COR-L47 (cell line): ENCODE data around the gene IRF7.

Experiments
- DNase-seq: peaks from one replicate; lab custom pipeline; 2025; lab: John Stamatoyannopoulos, UW

Gene IRF7

DNA sequence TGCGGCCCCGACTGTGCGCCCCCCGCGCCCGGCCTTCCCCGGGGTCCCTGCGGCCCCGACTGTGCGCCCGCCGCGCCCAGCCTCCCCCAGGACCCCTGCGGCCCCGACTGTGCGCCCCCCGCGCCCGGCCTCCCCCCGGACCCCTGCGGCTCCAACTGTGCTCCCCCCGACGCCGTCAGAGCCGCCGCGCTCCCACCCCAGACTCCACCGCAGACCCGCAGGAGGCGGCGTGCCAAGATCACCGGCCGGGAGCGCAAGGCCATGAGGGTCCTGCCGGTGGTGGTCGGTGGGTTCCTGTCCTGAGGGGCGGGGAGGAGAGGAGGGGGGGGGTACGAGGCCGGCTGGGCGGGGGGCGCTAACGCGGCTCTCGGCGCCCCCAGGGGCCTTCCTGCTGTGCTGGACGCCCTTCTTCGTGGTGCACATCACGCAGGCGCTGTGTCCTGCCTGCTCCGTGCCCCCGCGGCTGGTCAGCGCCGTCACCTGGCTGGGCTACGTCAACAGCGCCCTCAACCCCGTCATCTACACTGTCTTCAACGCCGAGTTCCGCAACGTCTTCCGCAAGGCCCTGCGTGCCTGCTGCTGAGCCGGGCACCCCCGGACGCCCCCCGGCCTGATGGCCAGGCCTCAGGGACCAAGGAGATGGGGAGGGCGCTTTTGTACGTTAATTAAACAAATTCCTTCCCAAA lies 24.4 kb upstream of the IRF7 start:
- DNase-seq: no peak

DNA sequence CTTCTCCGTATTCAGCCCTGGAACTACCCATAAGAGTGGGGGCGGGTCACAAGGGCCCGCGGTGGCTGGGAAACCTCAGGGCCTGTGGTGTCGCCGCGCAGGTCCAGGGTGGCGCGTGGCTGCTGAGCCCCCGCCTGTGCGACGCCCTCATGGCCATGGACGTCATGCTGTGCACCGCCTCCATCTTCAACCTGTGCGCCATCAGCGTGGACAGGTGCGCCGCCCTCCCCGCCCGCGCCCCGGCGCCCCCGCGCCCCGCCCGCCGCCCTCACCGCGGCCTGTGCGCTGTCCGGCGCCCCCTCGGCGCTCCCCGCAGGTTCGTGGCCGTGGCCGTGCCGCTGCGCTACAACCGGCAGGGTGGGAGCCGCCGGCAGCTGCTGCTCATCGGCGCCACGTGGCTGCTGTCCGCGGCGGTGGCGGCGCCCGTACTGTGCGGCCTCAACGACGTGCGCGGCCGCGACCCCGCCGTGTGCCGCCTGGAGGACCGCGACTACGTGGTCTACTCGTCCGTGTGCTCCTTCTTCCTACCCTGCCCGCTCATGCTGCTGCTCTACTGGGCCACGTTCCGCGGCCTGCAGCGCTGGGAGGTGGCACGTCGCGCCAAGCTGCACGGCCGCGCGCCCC lies 23.7 kb upstream of the IRF7 start:
- DNase-seq: no peak

GRCh38 chr11:638631-639331 lies 23.0 kb upstream of the IRF7 start:
- no peak for DNase-seq

DNA sequence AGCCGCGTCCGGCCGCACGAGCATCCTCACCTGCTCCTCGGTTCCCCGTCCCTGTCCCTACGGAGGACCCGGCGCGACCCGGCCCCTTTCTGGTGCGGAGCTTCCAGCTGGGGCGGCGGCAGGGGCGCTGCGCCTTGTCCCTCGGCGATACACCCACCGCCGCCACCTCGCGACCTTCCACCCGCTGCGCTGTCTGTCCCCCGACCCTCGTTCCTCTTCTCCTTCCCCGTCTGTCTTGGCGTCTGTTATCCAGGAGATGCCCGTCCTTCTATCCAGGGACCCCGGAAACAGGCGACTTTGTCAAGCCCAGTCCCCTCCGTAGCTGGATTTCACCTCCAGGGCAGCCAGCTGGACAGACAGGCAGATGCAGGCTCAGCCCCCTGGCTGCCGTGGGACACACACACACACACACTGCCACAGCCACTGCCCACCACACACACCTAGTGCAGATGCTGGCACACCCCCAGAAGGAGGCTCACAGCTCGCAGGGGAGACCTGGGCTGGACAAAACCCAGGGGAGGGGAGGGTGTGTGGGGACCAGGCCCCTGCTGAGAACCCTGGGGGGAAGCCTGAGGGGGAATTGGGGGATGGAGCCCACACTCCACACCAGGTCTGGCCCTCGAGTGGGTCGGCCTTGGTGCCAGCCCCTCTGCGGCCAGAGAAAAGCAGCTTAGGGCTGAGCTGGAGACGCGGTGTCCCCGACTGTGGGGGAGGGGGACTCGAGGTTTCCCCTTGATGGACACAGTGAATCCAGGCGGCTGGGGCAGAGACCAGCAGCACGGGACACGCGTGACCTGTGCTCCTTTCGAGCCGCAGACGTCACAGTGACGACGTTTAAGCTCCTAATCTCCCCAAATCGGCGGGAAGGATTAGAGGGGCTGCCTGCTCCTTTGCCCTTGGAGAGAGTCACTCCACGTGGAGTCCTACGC lies 22.1 kb upstream of the IRF7 start:
- no peak for DNase-seq

GRCh38 chr11:637333-637592 lies 21.5 kb upstream of the IRF7 start:
- no peak for DNase-seq

- no peak for DNase-seq
These were observed 21.0 kb upstream of the IRF7 start, which contains the start of gene DRD4 for GRCh38 chr11:636511-637332. TSS of gene DRD4 (plus strand) at chr11:637269. CDS start at chr11:637305, 36 bp downstream.

DNA sequence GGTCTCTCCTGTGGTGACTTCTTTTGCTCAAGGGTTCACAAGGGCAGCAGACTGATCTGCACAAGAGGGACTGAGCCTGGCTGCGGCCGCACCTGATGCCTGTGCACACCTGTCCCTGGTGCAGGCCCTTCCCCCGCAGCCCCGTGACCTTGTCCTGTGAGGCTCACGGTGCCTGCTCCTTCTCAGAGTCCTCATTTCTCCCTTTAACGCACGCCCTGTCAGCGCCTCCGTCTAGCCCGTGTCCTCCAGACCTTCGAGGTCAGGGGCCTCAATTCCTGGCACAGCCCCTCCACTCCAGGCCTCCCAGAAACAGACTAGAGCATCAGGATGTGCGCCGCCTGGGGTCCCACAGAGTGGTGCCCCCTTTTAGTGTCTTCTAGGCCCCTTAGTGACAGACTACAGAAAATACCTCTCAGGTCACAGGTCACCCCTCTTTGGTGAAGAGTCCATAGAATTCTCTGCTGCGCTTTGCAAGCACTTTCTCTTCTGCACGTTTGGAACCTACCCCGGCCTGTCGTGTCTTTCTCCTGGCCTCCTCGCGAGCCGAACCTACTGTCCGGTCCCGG lies 20.3 kb upstream of the IRF7 start:
- DNase-seq: no peak

DNA sequence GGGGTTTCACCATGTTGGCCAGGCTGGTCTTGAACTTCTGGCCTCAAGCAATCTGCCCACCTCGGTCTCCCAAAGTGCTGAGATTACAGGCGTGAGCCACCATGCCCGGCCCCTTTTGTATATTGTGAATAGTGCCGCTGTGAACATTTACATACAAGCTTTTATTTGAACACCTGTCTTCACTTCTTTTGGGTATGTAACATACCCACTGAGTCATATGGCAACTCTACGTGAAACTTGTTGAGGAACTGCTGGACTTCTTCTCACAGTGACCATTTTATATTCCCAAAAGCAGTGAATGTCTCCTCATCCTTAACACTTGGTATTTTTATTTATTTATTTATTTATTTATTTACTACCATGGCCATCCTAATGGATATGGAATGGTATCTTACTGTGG lies 15.1 kb upstream of the IRF7 start:
- no peak for DNase-seq

DNA sequence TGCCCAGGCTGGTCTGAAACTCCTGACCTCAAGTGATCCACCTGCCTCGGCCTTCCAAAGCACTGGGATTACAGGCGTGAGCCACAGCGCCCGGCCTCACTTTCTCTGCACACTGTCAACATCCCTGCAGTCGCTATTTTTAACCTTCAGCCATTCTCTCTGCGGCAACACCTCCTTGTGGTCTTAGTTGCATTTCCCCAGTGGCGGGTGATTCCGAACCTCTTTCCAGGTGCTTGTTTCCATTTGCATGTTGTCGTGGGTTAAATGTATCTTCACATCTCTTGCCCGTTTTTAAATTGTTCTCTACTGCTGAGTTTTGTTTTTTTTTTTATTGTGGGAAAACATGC lies 13.5 kb upstream of the IRF7 start:
- DNase-seq: no peak

- no peak for DNase-seq
These were observed 12.3 kb upstream of the IRF7 start for GRCh38 chr11:628056-628455.

DNA sequence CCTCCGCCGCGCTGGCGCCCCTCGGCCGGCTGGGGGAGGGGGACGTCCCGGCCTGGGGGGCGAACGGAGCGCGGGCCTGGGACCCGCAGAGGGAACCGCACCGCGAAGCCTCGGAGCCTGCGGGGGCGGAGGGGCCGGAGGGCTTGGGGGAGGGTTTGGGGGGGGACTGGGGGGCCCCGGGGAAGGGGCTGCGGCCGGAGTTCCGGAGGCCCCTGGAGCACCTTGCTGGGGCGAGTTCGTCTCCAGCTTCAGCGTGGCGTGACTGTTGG lies 11.5 kb upstream of the IRF7 start:
- no peak for DNase-seq

- no peak for DNase-seq
These were observed 10.9 kb upstream of the IRF7 start, which contains the start of gene SCT for GRCh38 chr11:626475-627307. TSS of gene SCT (minus strand) at chr11:627181. CDS start at chr11:627143, 38 bp downstream.

DNA sequence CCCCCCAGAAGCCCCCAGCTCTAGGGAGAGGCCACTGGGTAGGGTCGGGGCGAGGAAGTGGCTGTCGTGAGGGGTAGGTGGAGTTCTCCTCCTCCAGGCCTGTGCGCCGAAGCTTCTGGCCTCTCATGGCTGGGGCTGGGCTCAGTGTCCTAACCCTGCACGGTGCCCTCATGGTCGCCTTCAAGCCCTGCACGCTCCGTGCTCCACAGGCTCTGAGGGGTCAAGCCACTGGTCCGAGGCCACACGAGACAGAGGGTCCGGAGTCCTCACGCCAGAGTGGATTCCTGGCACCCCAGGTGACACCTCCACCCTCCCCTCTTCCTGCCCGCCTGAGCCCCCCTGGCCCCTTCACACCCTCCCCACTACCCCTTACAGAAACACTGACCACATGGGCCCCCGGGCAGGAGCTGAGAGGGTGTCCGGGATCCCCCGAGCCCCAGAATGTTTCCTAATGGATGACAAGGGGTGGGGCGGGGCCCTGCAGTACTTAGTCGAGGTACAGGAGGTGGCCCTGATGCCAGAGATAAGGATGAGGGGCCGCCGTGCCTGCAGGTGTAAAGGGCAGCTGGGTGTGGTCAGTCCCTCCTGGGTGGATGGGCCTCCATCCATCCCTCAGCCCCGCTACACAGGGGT lies 10.0 kb upstream of the IRF7 start:
- no peak for DNase-seq

GRCh38 chr11:624705-625635 lies 9.2 kb upstream of the IRF7 start, which contains the start of gene CDHR5:
TSS of gene CDHR5 (minus strand) at chr11:624955. CDS start at chr11:624902, 53 bp downstream.
- no peak for DNase-seq

GRCh38 chr11:623999-624704 lies 8.4 kb upstream of the IRF7 start:
- DNase-seq: no peak

DNA sequence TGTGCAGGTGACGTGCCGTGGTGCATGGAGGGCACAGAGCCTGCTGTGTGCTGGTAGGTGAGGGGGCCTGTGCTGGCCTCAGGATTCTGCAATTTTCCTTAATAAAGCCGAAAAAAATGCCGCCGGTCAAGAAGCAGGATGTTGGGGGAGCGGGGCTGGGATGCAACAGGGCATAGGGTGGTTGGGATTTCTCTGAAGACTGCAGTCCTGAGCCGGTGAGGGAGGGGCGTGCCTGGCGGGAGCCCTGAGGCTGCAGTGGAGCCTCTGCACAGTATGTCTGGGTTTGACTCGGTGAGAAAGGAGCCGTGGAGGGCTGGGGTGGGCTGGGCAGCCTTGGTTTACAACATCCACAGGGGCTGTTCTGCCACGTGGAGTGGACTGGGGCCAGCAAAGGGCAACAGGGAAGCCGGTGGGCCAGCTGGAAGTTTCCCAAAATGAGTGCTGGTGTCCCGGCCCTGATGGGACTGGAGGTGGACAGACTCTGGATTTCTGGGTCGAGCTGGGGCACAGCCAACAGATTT lies 7.7 kb upstream of the IRF7 start:
- no peak for DNase-seq

DNA sequence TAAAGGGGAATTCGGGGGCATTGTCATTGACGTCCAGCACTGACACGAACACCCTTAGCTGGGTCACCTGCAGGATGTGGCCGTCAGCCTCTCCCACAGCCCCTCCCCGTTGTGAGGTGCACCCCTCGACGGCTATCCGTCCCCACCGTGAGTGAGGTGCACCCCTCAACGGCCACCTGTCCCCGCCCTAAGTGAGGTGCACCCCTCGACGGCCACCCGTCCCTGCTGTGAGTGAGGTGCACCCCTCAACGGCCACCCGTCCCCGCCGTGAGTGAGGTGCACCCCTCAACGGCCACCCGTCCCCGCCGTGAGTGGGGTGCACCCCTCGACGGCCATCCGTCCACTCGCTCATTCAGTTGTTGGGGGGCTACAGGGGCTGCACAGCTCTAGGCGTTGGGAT lies 6.1 kb upstream of the IRF7 start:
- no peak for DNase-seq
